Fibroblast of lung (primary cell): ENCODE data around the gene SHISA5. TPM values are rescaled to one million over a fixed set of nuclear protein-coding genes. Genes with fewer than 3 reads are reported as not detected.

Source experiments
- DNase-seq, 2 donors: peaks; one replicate each; pipeline versions ENCODE4 v3.0.0 to v3.0.0-alpha.2; 2010; ENCODE audit warnings: low read depth in 2 of 2
- H2AFZ ChIP-seq: 2 replicates; pipeline ENCODE4 v1.5.1; 2012; ENCODE audit warnings: low read length, control low read depth, inconsistent platforms
- H3K27ac ChIP-seq: 2 replicates; pipeline ENCODE4 v1.5.1; 2011; ENCODE audit warnings: low read length, control low read depth; ENCODE audit not compliant: insufficient read depth
- H3K27me3 ChIP-seq: 2 replicates; pipeline ENCODE4 v1.5.1; 2011; ENCODE audit warnings: mild to moderate bottlenecking, low read length; ENCODE audit not compliant: control insufficient read depth, insufficient read depth
- H3K36me3 ChIP-seq: 2 replicates; pipeline ENCODE4 v1.5.1; 2011; ENCODE audit warnings: low read length; ENCODE audit not compliant: control insufficient read depth, insufficient read depth
- H3K4me1 ChIP-seq: 2 replicates; pipeline ENCODE4 v1.5.1; 2011; ENCODE audit warnings: low read length; ENCODE audit not compliant: control insufficient read depth, insufficient read depth; ENCODE audit errors: extremely low read depth
- H3K4me2 ChIP-seq: 2 replicates; pipeline ENCODE4 v1.5.1; 2011; ENCODE audit warnings: low read length, control low read depth; ENCODE audit not compliant: insufficient read depth; ENCODE audit errors: extremely low read depth
- H3K4me3 ChIP-seq, 4 experiments: fragments of 200-600 bp in 1 of 4; sonication (generic) in 1 of 4; replicated peaks in 1 of 4; 2 replicates each; pipeline ENCODE4 v1.5.1; 2011 to 2016; ENCODE audit warnings: low read length in 4 of 4, low read depth in 3 of 4, mild to moderate bottlenecking in 3 of 4, control low read depth in 2 of 4, inconsistent platforms in 1 of 4, mixed read lengths in 1 of 4; ENCODE audit not compliant: insufficient read depth in 1 of 4; ENCODE audit errors: control extremely low read depth in 1 of 4
- H3K79me2 ChIP-seq: 2 replicates; pipeline ENCODE4 v1.5.1; 2012; ENCODE audit warnings: mild to moderate bottlenecking, low read length, inconsistent platforms; ENCODE audit not compliant: control insufficient read depth, insufficient read depth
- H3K9ac ChIP-seq: 2 replicates; pipeline ENCODE4 v1.5.1; 2011; ENCODE audit warnings: mild to moderate bottlenecking, low read length, control low read depth; ENCODE audit not compliant: insufficient read depth
- H3K9me3 ChIP-seq: 2 replicates; pipeline ENCODE4 v1.5.1; 2012; ENCODE audit warnings: low read depth, low read length; ENCODE audit not compliant: control insufficient read depth, insufficient read depth
- H4K20me1 ChIP-seq: 2 replicates; pipeline ENCODE4 v1.5.1; 2011; ENCODE audit warnings: low read length; ENCODE audit not compliant: control insufficient read depth, insufficient read depth; ENCODE audit errors: extremely low read depth
- EZH2 ChIP-seq: IDR thresholded peaks from 2 replicates; pipeline ENCODE4 v1.5.1; 2012; ENCODE audit warnings: low read length, control low read depth, mild to moderate bottlenecking; ENCODE audit errors: missing control alignments
- polyA plus RNA-seq, 2 donors: library from polyadenylated mRNA; depleted of rRNA in 1 of 2; stranded (reverse) in 1 of 2; unstranded in 1 of 2; fragments of >200 nt; gene quantifications; 2 replicates each; pipeline ENCODE4 v1.2.1, GENCODE V29; 2011 to 2012; ENCODE audit warnings: missing spikeins in 1 of 2
- total RNA-seq: library from RNA; depleted of rRNA; stranded (reverse); fragments of >200 nt; gene quantifications from 2 replicates; pipeline ENCODE4 v1.2.1, GENCODE V29; 2014
- TF ChIP-seq, protein P1 (sequence below), 2 donors: IDR thresholded peaks in 1 of 2; conservative IDR thresholded peaks in 1 of 2; 1 replicate in 1 of 2; 2 replicates in 1 of 2; pipeline ENCODE4 v1.5.1; 2011 to 2012; ENCODE audit warnings: low read length in 2 of 2, control low read depth in 1 of 2, inconsistent platforms in 1 of 2, low read depth in 1 of 2, mild to moderate bottlenecking in 1 of 2

Gene SHISA5
- total and polyA plus RNA-seq, 2 donors (not counting 1 experiment from before 2014, with no cell fraction given) = 136 to 139 TPM

DNA sequence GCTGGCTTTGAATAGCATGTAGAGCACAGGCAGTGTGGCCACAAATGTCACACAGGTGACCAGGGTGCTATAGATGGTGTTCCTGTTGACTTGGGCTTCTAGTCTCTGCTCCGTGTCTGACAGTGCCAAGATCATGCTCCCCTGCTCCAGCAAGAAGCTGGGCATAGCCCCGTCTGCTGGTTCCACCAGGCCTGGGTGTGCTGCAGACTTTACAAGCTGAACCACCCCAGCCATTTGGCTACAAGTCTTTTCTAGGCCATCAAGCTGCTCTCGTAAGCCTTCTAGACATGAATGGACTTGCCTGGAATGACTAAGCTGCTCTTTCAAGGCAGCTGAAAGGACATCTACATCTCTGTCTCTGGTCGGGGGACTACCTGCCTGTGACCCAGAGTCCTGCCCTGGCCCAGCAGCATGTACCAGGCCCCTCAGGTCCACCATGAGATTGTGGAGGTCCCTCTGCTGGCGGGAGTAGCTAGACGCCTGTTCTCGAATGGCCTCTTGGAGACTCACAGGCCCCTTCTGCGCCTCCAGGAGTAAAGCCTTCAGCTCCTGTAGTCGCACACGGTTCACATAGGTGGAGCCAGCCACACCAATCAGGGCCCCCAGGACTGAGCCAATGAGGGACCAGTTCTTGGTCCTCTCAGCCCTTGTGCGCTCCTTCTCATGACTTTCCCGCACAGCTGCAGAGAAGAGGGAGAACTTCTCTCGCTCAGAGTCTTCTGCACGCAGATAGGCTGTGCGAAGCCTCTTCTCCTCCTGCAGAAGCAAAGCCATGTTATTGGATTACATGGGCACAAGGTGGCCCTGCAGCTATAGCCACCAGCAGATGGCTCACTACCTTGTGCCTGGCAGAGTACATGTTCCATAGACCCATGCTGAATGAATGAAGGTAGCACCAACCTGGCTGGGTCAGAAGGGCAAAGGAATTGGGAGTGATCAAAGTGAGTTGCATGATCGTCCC is 71.3 kb downstream of the SHISA5 start:
- Histone ChIP-seq H3K27me3 (no peaks in the 10 kb centered on the region), H3K4me2 (no peak overlapping the region), H3K9me3 (no peaks in the 10 kb centered on the region), H3K4me1 (peaks cover 19% of the 10 kb centered on the region), H3K36me3 (peaks cover 7% of the 10 kb centered on the region), H3K27ac (no peak overlapping the region), H4K20me1 (no peaks in the 10 kb centered on the region), H3K79me2 (no peaks in the 10 kb centered on the region), H2AFZ (no peak overlapping the region), H3K9ac (no peak overlapping the region), H3K4me3 (no peak overlapping the region)
- TF ChIP-seq, protein P1, sequence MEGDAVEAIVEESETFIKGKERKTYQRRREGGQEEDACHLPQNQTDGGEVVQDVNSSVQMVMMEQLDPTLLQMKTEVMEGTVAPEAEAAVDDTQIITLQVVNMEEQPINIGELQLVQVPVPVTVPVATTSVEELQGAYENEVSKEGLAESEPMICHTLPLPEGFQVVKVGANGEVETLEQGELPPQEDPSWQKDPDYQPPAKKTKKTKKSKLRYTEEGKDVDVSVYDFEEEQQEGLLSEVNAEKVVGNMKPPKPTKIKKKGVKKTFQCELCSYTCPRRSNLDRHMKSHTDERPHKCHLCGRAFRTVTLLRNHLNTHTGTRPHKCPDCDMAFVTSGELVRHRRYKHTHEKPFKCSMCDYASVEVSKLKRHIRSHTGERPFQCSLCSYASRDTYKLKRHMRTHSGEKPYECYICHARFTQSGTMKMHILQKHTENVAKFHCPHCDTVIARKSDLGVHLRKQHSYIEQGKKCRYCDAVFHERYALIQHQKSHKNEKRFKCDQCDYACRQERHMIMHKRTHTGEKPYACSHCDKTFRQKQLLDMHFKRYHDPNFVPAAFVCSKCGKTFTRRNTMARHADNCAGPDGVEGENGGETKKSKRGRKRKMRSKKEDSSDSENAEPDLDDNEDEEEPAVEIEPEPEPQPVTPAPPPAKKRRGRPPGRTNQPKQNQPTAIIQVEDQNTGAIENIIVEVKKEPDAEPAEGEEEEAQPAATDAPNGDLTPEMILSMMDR (conservative IDR thresholded peaks at IDR 0.05 in 1 of 2, IDR thresholded peaks at IDR 0.05 in 1 of 2; ENCODE audit: low read depth in 1 of 2, low read length in 2 of 2) = peak in 1 of 2 donors; percentile 8
- TF ChIP-seq EZH2 = no peak
- peak; percentile 10 to 31 for DNase-seq

DNA sequence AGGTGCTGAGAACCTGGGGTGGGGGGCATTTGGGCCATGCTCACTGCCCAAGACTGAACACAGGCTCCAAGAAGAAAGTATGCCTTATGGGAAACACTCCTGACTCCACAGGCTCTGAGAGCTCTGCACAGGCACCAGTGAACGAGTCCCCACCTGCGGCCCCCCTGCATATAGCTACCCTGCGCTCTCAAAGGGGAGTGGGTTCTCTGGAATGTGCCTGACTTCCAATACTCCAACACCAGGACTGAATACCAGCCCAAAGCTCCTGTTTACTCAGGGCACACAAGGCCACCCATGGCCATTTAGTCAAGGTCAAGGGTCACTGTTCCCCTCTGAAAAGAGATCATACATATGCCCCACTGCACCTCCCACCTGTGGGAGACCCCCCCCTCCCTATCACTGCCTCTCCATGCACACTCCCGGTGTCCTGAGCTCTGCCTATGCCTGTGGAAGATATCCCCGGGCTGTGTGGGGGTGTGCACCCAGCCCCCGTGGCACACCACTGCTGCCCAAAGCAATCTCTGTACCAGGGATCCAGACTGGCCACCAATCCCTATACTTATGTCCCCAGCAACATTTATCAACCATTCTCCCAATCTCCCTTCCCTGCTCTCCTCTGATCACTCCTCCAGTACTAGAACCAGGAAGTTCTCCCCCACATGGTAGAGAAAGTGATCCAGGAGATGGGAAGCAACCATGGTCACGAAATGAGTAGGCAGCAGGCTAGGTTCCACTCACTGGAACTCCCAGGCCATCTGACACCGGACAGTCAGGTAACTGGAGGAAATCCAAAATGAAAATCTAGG is 72.5 kb downstream of the SHISA5 start:
- peaks cover 7% of the 10 kb centered on the region for H3K36me3 ChIP-seq
- H3K27me3 ChIP-seq = no peaks in the 10 kb centered on the region
- H2AFZ ChIP-seq = no peak overlapping the region
- no peak overlapping the region for H3K9ac ChIP-seq
- no peak overlapping the region for H3K4me2 ChIP-seq
- DNase-seq = no peak
- no peaks in the 10 kb centered on the region for H4K20me1 ChIP-seq
- H3K27ac ChIP-seq = no peak overlapping the region
- no peak overlapping the region for H3K4me3 ChIP-seq
- H3K9me3 ChIP-seq = no peaks in the 10 kb centered on the region
- no peaks in the 10 kb centered on the region for H3K79me2 ChIP-seq
- TF ChIP-seq, protein P1 (conservative IDR thresholded peaks at IDR 0.05 in 1 of 2, IDR thresholded peaks at IDR 0.05 in 1 of 2; ENCODE audit: low read depth in 1 of 2, low read length in 2 of 2) = no peak
- no peak for TF ChIP-seq EZH2
- H3K4me1 ChIP-seq = peaks cover 22% of the 10 kb centered on the region

DNA sequence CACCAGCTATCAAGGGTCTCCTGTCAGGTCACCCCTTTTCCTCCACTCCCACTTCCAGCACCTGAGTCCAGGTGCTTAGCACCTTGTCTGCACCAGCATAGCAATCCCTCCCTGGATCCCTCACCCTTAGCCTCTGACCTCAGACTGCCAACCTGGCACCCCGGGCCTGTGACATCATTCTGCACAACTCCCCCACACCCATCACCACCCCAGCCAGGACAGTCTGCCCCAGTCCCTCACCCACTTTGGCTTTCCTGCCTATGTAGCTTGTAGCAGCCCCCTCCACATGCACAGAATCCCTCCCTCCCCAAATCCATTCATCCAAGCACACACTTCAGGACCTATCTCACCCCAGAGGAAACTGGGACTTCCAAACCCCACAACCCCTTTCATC is 73.3 kb downstream of the SHISA5 start:
- Histone ChIP-seq H3K9me3 (no peaks in the 10 kb centered on the region), H3K27me3 (no peaks in the 10 kb centered on the region), H3K36me3 (peaks cover 7% of the 10 kb centered on the region), H3K27ac (no peak overlapping the region), H3K4me1 (peaks cover 25% of the 10 kb centered on the region), H3K4me3 (no peak overlapping the region), H3K79me2 (no peaks in the 10 kb centered on the region), H4K20me1 (no peaks in the 10 kb centered on the region), H2AFZ (no peak overlapping the region), H3K9ac (no peak overlapping the region), H3K4me2 (no peak overlapping the region)
- no peak for TF ChIP-seq EZH2
- TF ChIP-seq, protein P1 (conservative IDR thresholded peaks at IDR 0.05 in 1 of 2, IDR thresholded peaks at IDR 0.05 in 1 of 2; ENCODE audit: low read depth in 1 of 2, low read length in 2 of 2) = no peak
- DNase-seq = no peak
